Measurements from ENCODE around the gene CWF19L1. TPM values are rescaled to one million over a fixed set of nuclear protein-coding genes. Genes with fewer than 3 reads are reported as not detected.

Gene CWF19L1
- total RNA-seq, 3 donors from 2014 or later, result 22.6 to 31.2 (median 25.2) TPM

DNA sequence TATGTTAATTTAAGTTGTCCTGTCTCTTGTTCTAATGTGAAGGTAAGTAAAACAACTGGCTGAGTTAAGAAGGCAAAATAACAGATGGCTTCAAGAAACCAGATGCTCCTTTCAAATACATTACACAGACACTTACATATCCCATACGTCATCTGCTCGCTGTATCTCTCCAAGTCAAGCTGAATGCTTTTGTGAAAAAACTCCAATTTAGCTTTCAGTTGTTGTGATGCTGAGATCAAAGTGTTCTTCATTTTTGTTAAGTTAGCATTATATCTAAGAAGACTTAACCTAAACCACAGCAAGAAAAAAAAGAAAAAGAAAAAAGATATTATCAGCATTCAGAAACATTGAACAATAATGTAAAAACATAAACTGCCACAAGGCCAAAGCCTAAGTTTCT lies 63.1 kb downstream of the CWF19L1 start:
- Histone ChIP-seq H3K4me1 (no peaks in the 10 kb centered on the region), H3K9me3 (no peaks in the 10 kb centered on the region), H3K4me3 (no peak overlapping the region), H3K27me3 (no peaks in the 10 kb centered on the region), H3K27ac (no peak overlapping the region), H3K36me3 (peaks cover 9% of the 10 kb centered on the region)
- intact Hi-C loops (cut with DNase I; ENCODE audit: low total_unique reads), result no loop called here
- TF ChIP-seq POLR2A (IDR thresholded peaks at IDR 0.05), result no peak
- TF ChIP-seq POLR2AphosphoS5 (IDR thresholded peaks at IDR 0.05), result no peak
- TF ChIP-seq, protein P1, sequence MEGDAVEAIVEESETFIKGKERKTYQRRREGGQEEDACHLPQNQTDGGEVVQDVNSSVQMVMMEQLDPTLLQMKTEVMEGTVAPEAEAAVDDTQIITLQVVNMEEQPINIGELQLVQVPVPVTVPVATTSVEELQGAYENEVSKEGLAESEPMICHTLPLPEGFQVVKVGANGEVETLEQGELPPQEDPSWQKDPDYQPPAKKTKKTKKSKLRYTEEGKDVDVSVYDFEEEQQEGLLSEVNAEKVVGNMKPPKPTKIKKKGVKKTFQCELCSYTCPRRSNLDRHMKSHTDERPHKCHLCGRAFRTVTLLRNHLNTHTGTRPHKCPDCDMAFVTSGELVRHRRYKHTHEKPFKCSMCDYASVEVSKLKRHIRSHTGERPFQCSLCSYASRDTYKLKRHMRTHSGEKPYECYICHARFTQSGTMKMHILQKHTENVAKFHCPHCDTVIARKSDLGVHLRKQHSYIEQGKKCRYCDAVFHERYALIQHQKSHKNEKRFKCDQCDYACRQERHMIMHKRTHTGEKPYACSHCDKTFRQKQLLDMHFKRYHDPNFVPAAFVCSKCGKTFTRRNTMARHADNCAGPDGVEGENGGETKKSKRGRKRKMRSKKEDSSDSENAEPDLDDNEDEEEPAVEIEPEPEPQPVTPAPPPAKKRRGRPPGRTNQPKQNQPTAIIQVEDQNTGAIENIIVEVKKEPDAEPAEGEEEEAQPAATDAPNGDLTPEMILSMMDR (IDR thresholded peaks at IDR 0.05), result no peak
- DNase-seq (ENCODE audit: low spot score in 2 of 2), result no peak

DNA sequence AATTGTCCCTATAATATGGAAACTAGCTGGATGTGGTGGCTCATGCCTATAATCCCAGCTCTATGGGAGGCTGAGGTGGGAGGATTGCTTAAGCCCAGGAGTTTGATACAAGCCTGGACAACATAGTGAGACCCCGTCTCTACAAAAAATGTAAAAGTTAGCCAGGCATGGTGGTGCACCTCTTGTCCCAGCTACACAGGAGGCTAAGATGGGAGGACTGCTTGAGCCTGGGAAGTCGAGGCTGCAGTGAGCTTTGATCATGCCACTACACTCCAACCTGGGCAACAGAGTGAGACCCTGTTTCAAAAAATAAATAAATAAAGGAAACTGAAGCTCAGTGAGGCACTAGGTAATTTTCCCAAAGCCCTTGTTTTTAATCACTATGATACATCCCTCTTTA lies 65.9 kb downstream of the CWF19L1 start:
- Histone ChIP-seq H3K36me3 (peaks cover 9% of the 10 kb centered on the region), H3K4me3 (no peak overlapping the region), H3K27me3 (no peaks in the 10 kb centered on the region), H3K4me1 (no peaks in the 10 kb centered on the region), H3K27ac (no peak overlapping the region), H3K9me3 (no peaks in the 10 kb centered on the region)
- DNase-seq (ENCODE audit: low spot score in 2 of 2), result no peak
- TF ChIP-seq, protein P1 (IDR thresholded peaks at IDR 0.05), result no peak
- TF ChIP-seq POLR2AphosphoS5 (IDR thresholded peaks at IDR 0.05), result no peak
- TF ChIP-seq POLR2A (IDR thresholded peaks at IDR 0.05), result no peak
- intact Hi-C loops (cut with DNase I; ENCODE audit: low total_unique reads), result no loop called here

DNA sequence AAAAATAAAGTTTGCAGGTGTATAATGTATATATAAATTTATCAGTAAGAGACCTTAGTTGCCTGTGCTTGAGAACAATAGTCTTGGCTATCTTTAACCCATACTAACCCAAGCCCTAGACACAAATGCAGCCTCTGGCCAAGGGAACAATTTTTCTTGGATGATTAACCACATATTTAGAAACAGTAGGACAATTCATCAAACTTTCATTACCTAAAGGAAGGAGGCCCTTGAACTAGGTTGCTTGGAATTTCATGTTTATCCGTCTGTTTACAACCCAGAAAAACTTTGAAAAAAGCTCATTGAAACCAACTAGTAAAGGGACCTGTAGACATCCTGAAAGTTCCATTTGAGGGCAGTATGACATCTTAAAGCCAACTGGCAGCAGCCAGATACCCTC lies 72.7 kb downstream of the CWF19L1 start:
- H3K27me3 ChIP-seq, result no peaks in the 10 kb centered on the region
- TF ChIP-seq, protein P1 (IDR thresholded peaks at IDR 0.05), result no peak
- TF ChIP-seq POLR2AphosphoS5 (IDR thresholded peaks at IDR 0.05), result no peak
- TF ChIP-seq POLR2A (IDR thresholded peaks at IDR 0.05), result no peak
- intact Hi-C loops (cut with DNase I; ENCODE audit: low total_unique reads), result no loop called here
- no peaks in the 10 kb centered on the region for H3K9me3 ChIP-seq
- H3K27ac ChIP-seq, result no peak overlapping the region
- DNase-seq (ENCODE audit: low spot score in 2 of 2), result no peak
- no peaks in the 10 kb centered on the region for H3K36me3 ChIP-seq
- no peak overlapping the region for H3K4me3 ChIP-seq
- H3K4me1 ChIP-seq, result no peaks in the 10 kb centered on the region

DNA sequence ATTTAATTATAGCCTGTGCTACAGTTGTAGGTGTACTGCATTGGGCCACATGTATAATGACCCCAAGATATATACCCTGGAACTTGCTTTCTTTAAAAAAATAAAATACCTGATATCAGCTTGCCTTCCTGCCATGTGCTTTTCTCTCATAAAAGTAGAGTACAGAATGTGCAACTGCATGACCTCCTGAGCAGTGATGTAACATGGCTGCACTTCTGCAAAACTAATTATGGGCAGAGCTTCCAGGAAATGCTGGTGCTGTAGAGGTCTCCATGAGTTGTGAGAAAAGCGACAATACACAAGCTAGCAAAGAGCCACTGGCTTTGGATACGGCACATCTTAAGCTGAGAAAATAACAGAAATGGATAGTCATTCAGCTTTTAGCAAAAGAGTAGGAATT lies 75.1 kb downstream of the CWF19L1 start:
- H3K27me3 ChIP-seq, result no peaks in the 10 kb centered on the region
- H3K4me3 ChIP-seq, result no peak overlapping the region
- DNase-seq (ENCODE audit: low spot score in 2 of 2), result no peak
- H3K36me3 ChIP-seq, result no peaks in the 10 kb centered on the region
- no peak for TF ChIP-seq POLR2AphosphoS5 (IDR thresholded peaks at IDR 0.05)
- TF ChIP-seq, protein P1 (IDR thresholded peaks at IDR 0.05), result no peak
- TF ChIP-seq POLR2A (IDR thresholded peaks at IDR 0.05), result no peak
- no peaks in the 10 kb centered on the region for H3K9me3 ChIP-seq
- peaks cover 0 to 1% of the 10 kb centered on the region in 2 donors for H3K4me1 ChIP-seq
- intact Hi-C loops (cut with DNase I; ENCODE audit: low total_unique reads), result no loop called here
- no peak overlapping the region for H3K27ac ChIP-seq

DNA sequence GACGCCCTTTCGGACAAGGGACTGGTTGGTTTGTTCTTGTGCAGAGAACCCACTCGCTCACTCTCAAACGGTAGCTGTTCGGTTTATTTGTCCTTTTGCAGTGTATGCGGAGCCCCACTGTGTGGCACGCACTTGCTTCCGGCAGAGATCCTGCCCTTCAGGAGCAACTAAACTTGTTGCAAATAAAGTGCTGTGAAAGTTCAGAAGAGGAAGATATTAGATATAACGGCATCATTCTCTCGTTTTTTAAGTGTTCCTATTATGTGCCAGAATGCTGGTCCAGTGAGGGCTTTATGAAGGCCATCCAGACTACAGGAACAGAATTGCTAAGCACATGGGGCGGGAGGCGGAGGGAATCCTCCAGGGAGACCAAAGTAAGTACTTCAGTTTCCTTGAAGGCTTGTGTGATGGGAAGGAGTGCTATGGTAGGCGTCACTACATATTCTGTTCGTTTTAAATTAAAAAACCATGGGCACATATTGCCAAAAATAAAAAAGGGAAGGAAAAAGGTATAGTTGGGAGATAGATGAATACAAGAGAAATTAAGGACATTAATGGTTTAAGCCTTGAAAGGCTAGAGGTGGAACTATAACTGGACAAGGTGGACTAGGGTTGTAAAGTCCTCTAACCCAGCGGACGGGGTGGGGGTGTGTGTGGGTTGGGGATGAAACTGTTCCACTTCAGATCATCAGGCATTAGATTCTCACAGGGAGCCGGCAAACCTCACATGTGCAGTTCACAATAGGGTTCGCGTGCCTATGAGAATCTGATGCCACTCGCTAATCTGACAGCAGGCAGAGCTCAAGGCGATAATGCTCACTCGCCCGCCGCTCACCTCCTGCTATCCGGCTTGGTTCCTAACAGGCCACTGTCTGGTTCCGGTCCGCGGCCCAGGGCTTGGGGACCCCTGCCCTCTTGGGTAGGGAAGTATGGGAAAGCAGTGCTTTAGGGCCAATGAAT lies 80.9 kb downstream of the CWF19L1 start:
- no peak for DNase-seq (ENCODE audit: low spot score in 2 of 2)
- intact Hi-C loops (cut with DNase I; ENCODE audit: low total_unique reads), result no loop called here
- Histone ChIP-seq H3K36me3 (no peaks in the 10 kb centered on the region), H3K27ac (peak overlapping the region; percentile 89 to 93), H3K4me1 (peaks cover 0 to 20% of the 10 kb centered on the region in 2 donors), H3K27me3 (no peaks in the 10 kb centered on the region), H3K9me3 (no peaks in the 10 kb centered on the region), H3K4me3 (peak overlapping the region; percentile 82 to 97 (median 96))
- TF ChIP-seq POLR2AphosphoS5 (IDR thresholded peaks at IDR 0.05), result peak in 1 of 3 donors; percentile 3
- TF ChIP-seq, protein P1 (IDR thresholded peaks at IDR 0.05), result no peak
